HepG2 (cell line): ENCODE results near the gene SRRM3. TPM values are rescaled to one million over a fixed set of nuclear protein-coding genes. Genes with fewer than 3 reads are reported as not detected.

Source experiments
- BORCS8-MEF2B ChIP-seq: sonication (generic); formaldehyde crosslinking; IDR thresholded peaks from 2 replicates; pipeline ENCODE4 v1.8.0; 2022; ENCODE audit warnings: mild to moderate bottlenecking, missing genetic modification reagents
- CENPT ChIP-seq: sonication (generic); formaldehyde crosslinking; IDR thresholded peaks from 2 replicates; pipeline ENCODE4 v1.8.0; 2022; ENCODE audit warnings: low read depth, mild to moderate bottlenecking, moderate library complexity, missing genetic modification reagents
- HES4 ChIP-seq: sonication (generic); formaldehyde crosslinking; IDR thresholded peaks from 2 replicates; pipeline ENCODE4 v1.9.0; 2021; ENCODE audit warnings: mild to moderate bottlenecking, missing genetic modification reagents, borderline replicate concordance
- SAP130 ChIP-seq: IDR thresholded peaks from 2 replicates; pipeline ENCODE4 v1.6.1; 2016; ENCODE audit warnings: low read depth
- ZEB1 ChIP-seq: IDR thresholded peaks from 2 replicates; pipeline ENCODE4 v1.6.1; 2012; ENCODE audit warnings: mild to moderate bottlenecking, low read depth, inconsistent platforms; ENCODE audit not compliant: insufficient replicate concordance
- ZNF615 ChIP-seq: sonication (generic); formaldehyde crosslinking; IDR thresholded peaks from 2 replicates; pipeline ENCODE4 v1.5.0; 2020; ENCODE audit warnings: mild to moderate bottlenecking, missing genetic modification reagents, borderline replicate concordance
- ZNF703 ChIP-seq: sonication (generic); formaldehyde crosslinking; IDR thresholded peaks from 2 replicates; pipeline ENCODE4 v1.5.1; 2020; ENCODE audit warnings: missing genetic modification reagents, mild to moderate bottlenecking, moderate library complexity, borderline replicate concordance
- ZNF878 ChIP-seq: sonication (generic); formaldehyde crosslinking; IDR thresholded peaks from 2 replicates; pipeline ENCODE4 v1.8.1; 2023; ENCODE audit warnings: mild to moderate bottlenecking, missing genetic modification reagents, moderate library complexity
- polyA plus RNA-seq, 8 experiments: library from polyadenylated mRNA; depleted of rRNA in 3 of 8; stranded (reverse) in 7 of 8; unstranded in 1 of 8; fragments of >200 nt; fragmentation: Illumina TruSeq in 4 of 8; extraction: Trizol in 4 of 8; gene quantifications; 2 replicates each; pipeline versions ENCODE4 v1.2.1 to v1.2.3, GENCODE V29; 2011 to 2016; ENCODE audit warnings: low read depth in 4 of 8, missing spikeins in 1 of 8, mixed read lengths in 1 of 8; ENCODE audit not compliant: insufficient read depth in 1 of 8
- total RNA-seq, 5 experiments: library from RNA; depleted of rRNA; stranded (reverse); fragments of >200 nt; fragmentation: Illumina TruSeq; extraction: Trizol; gene quantifications; 2 replicates each; pipeline ENCODE4 v1.2.3, GENCODE V29; 2016; ENCODE audit warnings: low read depth in 1 of 5
- TF ChIP-seq, protein P1 (sequence below): sonication (generic); formaldehyde crosslinking; IDR thresholded peaks from 2 replicates; pipeline ENCODE4 v1.5.1; 2020; ENCODE audit warnings: missing genetic modification reagents, mild to moderate bottlenecking, borderline replicate concordance
- TF ChIP-seq, protein P2 (sequence below): IDR thresholded peaks from 2 replicates; pipeline ENCODE4 v1.6.1; 2016; ENCODE audit warnings: low read depth, missing genetic modification reagents, missing compliant biosample characterization
- TF ChIP-seq, protein P3 (sequence below): sonication (generic); formaldehyde crosslinking; IDR thresholded peaks from 2 replicates; pipeline ENCODE4 v1.4.0; 2020; ENCODE audit warnings: missing genetic modification reagents
- TF ChIP-seq, protein P4 (sequence below): IDR thresholded peaks from 2 replicates; pipeline ENCODE4 v1.6.1; 2016; ENCODE audit warnings: missing compliant biosample characterization, missing genetic modification reagents, borderline replicate concordance

Gene SRRM3
- total and polyA plus RNA-seq, 2 of the 13 experiments (the other 11 are each of a cell fraction or from before 2014, with no cell fraction given): 0.13 to 0.54 TPM

DNA sequence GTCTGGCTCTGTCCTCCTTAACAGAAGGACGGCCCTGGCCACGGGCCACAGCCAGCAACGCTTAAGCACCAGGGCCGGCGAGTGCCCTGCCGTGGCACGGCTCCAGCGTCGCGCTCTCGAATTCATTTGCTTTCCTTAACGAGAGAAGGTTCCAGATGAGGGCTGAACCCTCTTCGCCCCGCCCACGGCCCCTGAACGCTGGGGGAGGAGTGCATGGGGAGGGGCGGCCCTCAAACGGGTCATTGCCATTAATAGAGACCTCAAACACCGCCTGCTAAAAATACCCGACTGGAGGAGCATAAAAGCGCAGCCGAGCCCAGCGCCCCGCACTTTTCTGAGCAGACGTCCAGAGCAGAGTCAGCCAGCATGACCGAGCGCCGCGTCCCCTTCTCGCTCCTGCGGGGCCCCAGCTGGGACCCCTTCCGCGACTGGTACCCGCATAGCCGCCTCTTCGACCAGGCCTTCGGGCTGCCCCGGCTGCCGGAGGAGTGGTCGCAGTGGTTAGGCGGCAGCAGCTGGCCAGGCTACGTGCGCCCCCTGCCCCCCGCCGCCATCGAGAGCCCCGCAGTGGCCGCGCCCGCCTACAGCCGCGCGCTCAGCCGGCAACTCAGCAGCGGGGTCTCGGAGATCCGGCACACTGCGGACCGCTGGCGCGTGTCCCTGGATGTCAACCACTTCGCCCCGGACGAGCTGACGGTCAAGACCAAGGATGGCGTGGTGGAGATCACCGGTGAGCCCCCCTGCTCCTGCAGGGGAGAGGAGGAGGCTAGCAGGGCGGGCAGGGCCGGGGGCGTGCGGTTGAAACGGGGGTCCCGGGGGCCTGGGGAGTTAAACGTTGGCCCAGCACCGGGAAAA lies 100.9 kb downstream of the SRRM3 start, which contains the start of gene HSPB1 (continued):
- TF ChIP-seq, protein P1, sequence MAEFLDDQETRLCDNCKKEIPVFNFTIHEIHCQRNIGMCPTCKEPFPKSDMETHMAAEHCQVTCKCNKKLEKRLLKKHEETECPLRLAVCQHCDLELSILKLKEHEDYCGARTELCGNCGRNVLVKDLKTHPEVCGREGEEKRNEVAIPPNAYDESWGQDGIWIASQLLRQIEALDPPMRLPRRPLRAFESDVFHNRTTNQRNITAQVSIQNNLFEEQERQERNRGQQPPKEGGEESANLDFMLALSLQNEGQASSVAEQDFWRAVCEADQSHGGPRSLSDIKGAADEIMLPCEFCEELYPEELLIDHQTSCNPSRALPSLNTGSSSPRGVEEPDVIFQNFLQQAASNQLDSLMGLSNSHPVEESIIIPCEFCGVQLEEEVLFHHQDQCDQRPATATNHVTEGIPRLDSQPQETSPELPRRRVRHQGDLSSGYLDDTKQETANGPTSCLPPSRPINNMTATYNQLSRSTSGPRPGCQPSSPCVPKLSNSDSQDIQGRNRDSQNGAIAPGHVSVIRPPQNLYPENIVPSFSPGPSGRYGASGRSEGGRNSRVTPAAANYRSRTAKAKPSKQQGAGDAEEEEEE (CRISPR knock-in tag): no peak
- TF ChIP-seq HES4 (CRISPR knock-in tag) (0 out of 2 replicates have a peak, but pooled peaks have one; percentile 58), ZEB1 (no peak), ZNF615 (CRISPR knock-in tag) (no peak), CENPT (CRISPR knock-in tag) (0 out of 2 replicates have a peak, but pooled peaks have one; percentile 23), BORCS8-MEF2B (CRISPR knock-in tag) (peak; percentile 64; the same call in 1 of the 2 replicates), SAP130 (CRISPR knock-in tag) (peak; percentile 45), ZNF703 (CRISPR knock-in tag) (0 out of 2 replicates have a peak, but pooled peaks have one; percentile 82), ZNF878 (CRISPR knock-in tag) (peak; percentile 31)
- TF ChIP-seq, protein P2, sequence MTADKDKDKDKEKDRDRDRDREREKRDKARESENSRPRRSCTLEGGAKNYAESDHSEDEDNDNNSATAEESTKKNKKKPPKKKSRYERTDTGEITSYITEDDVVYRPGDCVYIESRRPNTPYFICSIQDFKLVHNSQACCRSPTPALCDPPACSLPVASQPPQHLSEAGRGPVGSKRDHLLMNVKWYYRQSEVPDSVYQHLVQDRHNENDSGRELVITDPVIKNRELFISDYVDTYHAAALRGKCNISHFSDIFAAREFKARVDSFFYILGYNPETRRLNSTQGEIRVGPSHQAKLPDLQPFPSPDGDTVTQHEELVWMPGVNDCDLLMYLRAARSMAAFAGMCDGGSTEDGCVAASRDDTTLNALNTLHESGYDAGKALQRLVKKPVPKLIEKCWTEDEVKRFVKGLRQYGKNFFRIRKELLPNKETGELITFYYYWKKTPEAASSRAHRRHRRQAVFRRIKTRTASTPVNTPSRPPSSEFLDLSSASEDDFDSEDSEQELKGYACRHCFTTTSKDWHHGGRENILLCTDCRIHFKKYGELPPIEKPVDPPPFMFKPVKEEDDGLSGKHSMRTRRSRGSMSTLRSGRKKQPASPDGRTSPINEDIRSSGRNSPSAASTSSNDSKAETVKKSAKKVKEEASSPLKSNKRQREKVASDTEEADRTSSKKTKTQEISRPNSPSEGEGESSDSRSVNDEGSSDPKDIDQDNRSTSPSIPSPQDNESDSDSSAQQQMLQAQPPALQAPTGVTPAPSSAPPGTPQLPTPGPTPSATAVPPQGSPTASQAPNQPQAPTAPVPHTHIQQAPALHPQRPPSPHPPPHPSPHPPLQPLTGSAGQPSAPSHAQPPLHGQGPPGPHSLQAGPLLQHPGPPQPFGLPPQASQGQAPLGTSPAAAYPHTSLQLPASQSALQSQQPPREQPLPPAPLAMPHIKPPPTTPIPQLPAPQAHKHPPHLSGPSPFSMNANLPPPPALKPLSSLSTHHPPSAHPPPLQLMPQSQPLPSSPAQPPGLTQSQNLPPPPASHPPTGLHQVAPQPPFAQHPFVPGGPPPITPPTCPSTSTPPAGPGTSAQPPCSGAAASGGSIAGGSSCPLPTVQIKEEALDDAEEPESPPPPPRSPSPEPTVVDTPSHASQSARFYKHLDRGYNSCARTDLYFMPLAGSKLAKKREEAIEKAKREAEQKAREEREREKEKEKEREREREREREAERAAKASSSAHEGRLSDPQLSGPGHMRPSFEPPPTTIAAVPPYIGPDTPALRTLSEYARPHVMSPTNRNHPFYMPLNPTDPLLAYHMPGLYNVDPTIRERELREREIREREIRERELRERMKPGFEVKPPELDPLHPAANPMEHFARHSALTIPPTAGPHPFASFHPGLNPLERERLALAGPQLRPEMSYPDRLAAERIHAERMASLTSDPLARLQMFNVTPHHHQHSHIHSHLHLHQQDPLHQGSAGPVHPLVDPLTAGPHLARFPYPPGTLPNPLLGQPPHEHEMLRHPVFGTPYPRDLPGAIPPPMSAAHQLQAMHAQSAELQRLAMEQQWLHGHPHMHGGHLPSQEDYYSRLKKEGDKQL (CRISPR knock-in tag): 0 out of 2 replicates have a peak, but pooled peaks have one; percentile 42
- TF ChIP-seq, protein P3, sequence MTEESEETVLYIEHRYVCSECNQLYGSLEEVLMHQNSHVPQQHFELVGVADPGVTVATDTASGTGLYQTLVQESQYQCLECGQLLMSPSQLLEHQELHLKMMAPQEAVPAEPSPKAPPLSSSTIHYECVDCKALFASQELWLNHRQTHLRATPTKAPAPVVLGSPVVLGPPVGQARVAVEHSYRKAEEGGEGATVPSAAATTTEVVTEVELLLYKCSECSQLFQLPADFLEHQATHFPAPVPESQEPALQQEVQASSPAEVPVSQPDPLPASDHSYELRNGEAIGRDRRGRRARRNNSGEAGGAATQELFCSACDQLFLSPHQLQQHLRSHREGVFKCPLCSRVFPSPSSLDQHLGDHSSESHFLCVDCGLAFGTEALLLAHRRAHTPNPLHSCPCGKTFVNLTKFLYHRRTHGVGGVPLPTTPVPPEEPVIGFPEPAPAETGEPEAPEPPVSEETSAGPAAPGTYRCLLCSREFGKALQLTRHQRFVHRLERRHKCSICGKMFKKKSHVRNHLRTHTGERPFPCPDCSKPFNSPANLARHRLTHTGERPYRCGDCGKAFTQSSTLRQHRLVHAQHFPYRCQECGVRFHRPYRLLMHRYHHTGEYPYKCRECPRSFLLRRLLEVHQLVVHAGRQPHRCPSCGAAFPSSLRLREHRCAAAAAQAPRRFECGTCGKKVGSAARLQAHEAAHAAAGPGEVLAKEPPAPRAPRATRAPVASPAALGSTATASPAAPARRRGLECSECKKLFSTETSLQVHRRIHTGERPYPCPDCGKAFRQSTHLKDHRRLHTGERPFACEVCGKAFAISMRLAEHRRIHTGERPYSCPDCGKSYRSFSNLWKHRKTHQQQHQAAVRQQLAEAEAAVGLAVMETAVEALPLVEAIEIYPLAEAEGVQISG: peak; percentile 45; the same call in 1 of the 2 replicates
- TF ChIP-seq, protein P4, sequence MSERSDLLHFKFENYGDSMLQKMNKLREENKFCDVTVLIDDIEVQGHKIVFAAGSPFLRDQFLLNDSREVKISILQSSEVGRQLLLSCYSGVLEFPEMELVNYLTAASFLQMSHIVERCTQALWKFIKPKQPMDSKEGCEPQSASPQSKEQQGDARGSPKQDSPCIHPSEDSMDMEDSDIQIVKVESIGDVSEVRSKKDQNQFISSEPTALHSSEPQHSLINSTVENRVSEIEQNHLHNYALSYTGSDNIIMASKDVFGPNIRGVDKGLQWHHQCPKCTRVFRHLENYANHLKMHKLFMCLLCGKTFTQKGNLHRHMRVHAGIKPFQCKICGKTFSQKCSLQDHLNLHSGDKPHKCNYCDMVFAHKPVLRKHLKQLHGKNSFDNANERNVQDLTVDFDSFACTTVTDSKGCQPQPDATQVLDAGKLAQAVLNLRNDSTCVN (CRISPR knock-in tag): peak; percentile 93
